ELF-1 (cell line): ENCODE results near the gene F7.

Experiments used
- DNase-seq: peaks from one replicate; pipeline ENCODE4 v3.0.0-alpha.2; 2016; ENCODE audit warnings: low read depth, low spot score

The F7 gene

GRCh38 chr13:113117911-113118260 lies 12.3 kb downstream of the F7 start:
- no peak for DNase-seq

- no peak for DNase-seq
These were observed 12.8 kb downstream of the F7 start for GRCh38 chr13:113118261-113119021.

GRCh38 chr13:113119166-113119821 lies 13.7 kb downstream of the F7 start:
- no peak for DNase-seq

DNA sequence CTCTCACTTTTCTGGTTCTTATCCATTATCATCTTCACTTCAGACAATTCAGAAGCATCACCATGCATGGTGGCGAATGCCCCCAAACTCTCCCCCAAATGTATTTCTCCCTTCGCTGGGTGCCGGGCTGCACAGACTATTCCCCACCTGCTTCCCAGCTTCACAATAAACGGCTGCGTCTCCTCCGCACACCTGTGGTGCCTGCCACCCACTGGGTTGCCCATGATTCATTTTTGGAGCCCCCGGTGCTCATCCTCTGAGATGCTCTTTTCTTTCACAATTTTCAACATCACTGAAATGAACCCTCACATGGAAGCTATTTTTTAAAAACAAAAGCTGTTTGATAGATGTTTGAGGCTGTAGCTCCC lies 14.2 kb downstream of the F7 start:
- no peak for DNase-seq

- DNase-seq, result no peak
These were observed 14.9 kb downstream of the F7 start for GRCh38 chr13:113120300-113121182.

- no peak for DNase-seq
These were observed 15.8 kb downstream of the F7 start for GRCh38 chr13:113121183-113121927.

GRCh38 chr13:113121928-113122471 lies 16.4 kb downstream of the F7 start:
- DNase-seq, result no peak

GRCh38 chr13:113122550-113123225 lies 17.1 kb downstream of the F7 start, which contains the start of gene F10:
TSS of gene F10 (plus strand) at chr13:113122799. CDS start at chr13:113122856, 57 bp downstream.
- peak; percentile 81 for DNase-seq

DNA sequence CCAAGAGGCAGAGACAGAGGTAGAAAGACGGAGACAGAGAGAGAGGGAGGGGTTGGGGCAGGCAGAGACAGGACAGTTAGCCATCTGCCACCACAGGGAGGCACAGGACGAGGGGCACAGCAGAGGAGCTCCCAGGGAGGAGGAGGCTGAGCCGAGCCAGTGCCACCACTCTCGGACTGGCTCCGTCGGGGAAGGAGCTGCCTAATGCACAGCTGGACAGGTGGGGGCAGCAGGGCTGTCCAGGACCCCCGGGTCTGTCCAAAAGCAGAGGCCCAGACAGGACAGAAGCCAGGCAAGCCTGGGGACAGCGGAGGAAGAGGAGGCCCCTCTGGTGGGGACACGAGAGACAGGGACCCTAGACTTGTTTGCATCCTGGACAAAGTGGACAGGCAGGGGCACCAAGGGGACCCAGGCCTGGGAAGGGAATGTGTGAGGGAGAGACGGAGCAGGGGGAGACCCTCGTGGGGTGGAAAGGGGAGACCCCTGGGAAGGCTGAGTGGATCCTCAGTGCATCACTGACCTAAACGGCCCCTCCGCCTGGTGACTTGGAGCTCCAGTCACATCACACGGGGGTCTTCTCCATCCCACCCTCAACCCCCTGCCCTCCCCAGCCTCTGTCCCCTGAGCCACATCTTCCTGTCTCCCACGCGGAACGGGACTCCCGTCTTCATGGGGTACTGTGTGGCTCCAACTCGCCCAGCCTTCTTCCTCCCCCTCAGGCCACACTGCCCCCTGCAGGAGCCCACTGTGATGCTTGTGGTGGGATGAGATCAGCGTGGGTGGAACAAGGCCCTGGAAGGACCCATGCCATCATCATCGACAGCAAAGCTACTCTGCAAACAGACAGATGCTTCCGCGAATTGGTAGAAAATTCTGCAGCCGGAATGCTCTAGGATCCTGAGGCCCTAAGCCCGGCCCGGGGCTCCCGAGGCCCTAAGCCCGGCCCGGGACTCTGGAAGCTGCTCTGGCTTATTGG lies 17.9 kb downstream of the F7 start:
- DNase-seq, result no peak

DNA sequence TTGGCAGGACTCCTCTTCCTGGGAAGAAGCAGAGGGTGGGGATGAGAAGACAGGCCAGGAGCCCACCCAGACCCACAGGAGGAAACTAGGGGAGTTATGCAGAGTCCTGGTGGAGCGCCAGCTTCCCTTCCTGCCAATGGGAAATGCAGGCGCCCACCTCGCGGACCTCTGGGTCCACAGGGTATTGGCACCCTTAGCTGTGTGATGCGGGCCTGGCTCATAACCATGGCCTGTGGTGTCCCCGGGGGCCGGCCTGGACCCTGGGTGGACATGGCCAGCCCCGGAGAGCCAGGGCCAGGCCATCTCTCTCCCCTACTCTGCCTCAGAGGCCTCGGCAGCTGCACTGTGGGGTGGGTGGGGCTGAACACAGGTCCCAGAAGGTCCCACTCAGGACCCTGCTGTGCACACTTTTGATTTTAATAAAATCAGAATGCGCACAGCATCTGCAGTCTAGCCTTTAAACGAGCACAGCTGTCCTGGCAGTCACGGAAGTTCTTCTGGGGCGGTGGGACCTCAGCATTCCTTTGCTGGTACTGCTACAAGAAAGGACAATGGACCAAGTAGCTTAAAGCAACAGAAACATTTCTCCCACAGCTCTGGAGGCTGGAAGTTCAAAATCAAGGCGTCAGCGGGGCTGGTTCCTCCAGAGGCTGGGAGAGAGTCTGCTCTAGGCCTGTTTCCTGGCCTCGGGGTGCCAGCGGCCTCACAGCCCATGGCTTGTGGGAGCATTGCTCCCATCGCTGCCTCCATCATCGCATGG lies 18.8 kb downstream of the F7 start:
- no peak for DNase-seq

DNA sequence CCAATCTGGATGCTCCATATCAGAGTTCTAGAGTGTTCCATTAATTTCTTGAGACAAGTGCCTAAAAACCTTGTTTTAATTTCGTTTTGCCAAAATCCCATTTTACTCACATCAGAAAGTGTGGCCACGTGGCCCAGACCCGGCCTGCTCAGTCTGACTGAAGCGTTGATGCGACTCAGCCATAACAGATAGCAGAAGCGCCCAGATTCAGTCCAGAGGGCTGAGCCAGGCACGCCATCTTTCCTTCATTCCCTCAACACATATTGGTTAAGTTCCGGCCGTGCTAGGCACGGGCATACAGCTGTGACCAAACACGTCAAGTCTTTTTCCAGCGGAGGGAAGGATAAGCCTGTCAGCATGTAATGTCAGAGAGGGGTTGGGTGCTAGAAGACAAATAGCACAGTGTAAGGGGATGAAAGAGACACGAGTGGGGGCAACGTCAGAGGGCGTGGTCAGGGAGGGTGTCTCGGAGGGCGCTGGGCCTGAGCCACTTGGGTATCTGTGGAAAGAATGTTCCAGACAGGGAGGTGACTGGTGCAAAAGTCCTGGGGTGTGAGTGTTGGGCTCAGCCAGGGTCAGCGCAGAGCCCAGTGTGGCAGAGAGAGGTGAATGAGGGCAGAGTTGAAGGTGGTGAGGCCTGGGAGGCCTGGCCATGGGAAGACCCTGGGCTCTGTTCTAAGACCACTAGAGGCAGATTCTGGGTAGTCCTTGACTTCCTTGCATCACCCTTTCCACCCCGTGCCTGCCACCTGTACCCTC lies 20.1 kb downstream of the F7 start:
- DNase-seq, result no peak

- no peak for DNase-seq
These were observed 20.9 kb downstream of the F7 start for GRCh38 chr13:113126265-113127150.

DNA sequence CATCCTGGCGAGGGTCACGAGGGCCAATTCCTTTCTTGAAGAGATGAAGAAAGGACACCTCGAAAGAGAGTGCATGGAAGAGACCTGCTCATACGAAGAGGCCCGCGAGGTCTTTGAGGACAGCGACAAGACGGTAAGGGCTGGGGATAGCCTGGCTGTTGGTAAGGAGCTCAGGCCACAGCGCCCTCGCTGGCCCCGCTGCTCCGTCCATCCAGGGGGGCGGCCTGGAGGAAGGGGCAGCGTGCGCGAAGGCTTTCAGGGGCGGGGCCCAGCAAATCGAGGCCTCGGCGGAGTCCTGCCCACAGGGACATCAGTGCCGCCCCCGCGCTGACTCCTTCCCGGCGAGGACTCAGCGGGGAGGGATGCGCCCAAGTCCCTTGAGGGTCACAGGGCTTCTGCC lies 23.9 kb downstream of the F7 start:
- DNase-seq, result no peak

DNA sequence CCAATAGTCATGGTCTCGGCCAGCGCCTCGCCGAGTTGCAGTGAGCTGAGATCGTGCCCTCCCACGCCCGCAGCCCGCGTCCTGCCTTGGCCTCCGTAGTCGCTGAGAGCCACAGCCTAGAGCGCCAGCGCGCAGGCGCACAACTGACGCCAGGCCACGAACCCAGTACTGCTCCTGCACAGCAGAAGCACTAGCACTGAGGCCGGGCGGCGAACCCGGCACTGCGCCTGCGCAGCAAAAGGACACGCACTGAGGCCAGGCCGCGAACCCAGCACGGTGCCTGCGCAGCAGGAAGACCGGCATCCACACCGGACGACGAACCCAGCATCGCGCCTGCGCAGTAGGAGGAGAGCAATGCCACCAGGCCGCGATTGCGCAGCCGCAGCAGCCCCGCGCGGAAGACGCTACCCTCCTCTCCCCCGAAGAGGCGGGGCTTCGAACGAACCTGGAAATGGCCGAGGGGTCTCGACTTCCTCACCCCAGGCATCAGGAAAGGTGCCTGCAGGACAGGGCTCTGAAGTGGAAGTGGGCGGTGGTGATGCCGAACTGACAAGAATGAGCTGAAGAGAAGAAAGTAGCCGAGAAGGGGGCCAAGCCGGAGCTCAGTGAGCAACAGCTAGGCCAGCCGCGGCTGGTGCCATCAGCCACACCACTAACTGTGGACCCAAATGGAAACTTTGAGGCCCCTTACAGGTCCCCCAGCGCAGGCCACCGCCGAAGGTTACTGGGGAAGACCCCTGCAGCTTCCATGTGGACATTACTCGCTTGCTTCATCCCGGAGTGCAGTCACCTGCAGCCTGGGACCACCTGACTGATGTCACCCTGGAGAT lies 24.5 kb downstream of the F7 start:
- DNase-seq, result peak; percentile 81

DNA sequence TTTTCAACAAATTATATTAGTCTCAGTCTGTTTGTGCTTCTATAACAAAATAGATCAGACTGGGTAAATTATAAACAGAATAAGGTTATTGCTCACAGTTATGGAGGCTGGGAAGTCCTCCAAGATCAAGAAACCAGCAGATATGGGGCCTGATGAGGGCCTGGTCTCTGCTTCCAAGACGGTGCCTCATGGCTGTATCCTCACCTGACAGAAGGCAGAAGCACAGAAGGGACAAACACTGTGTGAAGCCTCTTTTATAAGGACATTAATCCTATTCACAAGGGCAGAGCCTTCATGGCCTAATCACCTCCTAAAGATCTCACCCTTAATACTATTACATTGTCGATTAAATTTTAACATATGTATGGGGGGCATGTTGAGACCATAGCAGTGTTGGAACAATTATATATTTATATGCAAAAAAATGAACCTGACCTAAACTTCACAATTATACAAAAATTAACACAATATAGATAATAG lies 29.7 kb downstream of the F7 start:
- no peak for DNase-seq

- DNase-seq, result no peak
These were observed 32.2 kb downstream of the F7 start for GRCh38 chr13:113137691-113138298.
